Upper lobe of right lung (tissue), 1 donor: ENCODE measurements around the gene CSTPP1. TPM values are rescaled to one million over a fixed set of nuclear protein-coding genes. Genes with fewer than 3 reads are reported as not detected.
"Not testable (repeated sequence)": the region's sequence is repeated elsewhere in the genome, so short reads cannot be mapped to it uniquely, and the experiment has no call there.

Experiments used
- ATAC-seq: fragments of 200-7000 bp; cut with Tn5 transposase; one replicate; pipeline ENCODE4 v1.9.1; 2020; ENCODE audit warnings: mild to moderate bottlenecking, moderate library complexity
- DNase-seq: peaks from one replicate; pipeline ENCODE4 v3.0.0-alpha.2; 2020
- H3K27ac ChIP-seq: fragments of 200-600 bp; one replicate; pipeline ENCODE4 v1.8.0; 2022
- H3K27me3 ChIP-seq: fragments of 200-600 bp; one replicate; pipeline ENCODE4 v1.8.0; 2022; ENCODE audit warnings: mild to moderate bottlenecking
- H3K36me3 ChIP-seq: fragments of 200-600 bp; one replicate; pipeline ENCODE4 v1.8.0; 2022
- H3K4me1 ChIP-seq: fragments of 200-600 bp; one replicate; pipeline ENCODE4 v1.8.0; 2022
- H3K4me3 ChIP-seq: fragments of 200-600 bp; one replicate; pipeline ENCODE4 v1.8.0; 2022; ENCODE audit warnings: mild to moderate bottlenecking
- H3K9me3 ChIP-seq: fragments of 200-600 bp; one replicate; pipeline ENCODE4 v1.8.0; 2022
- CTCF ChIP-seq: fragments of 200-600 bp; IDR thresholded peaks from one replicate; pipeline ENCODE4 v1.8.0; 2022; ENCODE audit warnings: antibody characterized with exemption
- intact Hi-C: fragments of 100-400 bp; cut with DNase I; formaldehyde crosslinking; loops from one replicate; pipeline ENCODE4 v1.11.0; 2022
- microRNA-seq: library from miRNA; unstranded; fragments of <30 nt; microRNA quantifications from one replicate; pipeline ENCODE4 v1.2.0, GENCODE V29; 2020; ENCODE audit warnings: borderline microRNAs expressed
- total RNA-seq: library from RNA; stranded (reverse); fragmentation: NEBNext Ultra II Directional; extraction: Animal tissue kit (Norgen Biotek cat#: 25700); gene quantifications from one replicate; pipeline ENCODE4 v1.2.1, GENCODE V29; 2021
- donor health status: DM: no; HTN: yes; CAD: no; lungs with severe emphysema.

CSTPP1 gene
- total RNA-seq, 1 donor from 2014 or later, result 26.2 TPM

- H3K4me3 ChIP-seq, result no peak overlapping the region
- intact Hi-C loops, result no loop called here
- H3K4me1 ChIP-seq, result no peaks in the 10 kb centered on the region
- H3K9me3 ChIP-seq, result no peaks in the 10 kb centered on the region
- H3K36me3 ChIP-seq, result no peaks in the 10 kb centered on the region
- no peak overlapping the region for H3K27ac ChIP-seq
- DNase-seq (no peak), ATAC-seq (no peak)
- no peak for TF ChIP-seq CTCF
- no peaks in the 10 kb centered on the region for H3K27me3 ChIP-seq
These were observed 270.9 kb downstream of the CSTPP1 start for GRCh38 chr11:47207459-47207858.

GRCh38 chr11:47208008-47208552 lies 271.5 kb downstream of the CSTPP1 start:
- H3K27me3 ChIP-seq, ATAC-seq, H3K36me3 ChIP-seq, DNase-seq, H3K4me1 ChIP-seq, H3K27ac ChIP-seq, H3K4me3 ChIP-seq, H3K9me3 ChIP-seq, intact Hi-C loops: not testable (repeated sequence)

GRCh38 chr11:47208628-47209027 lies 272.1 kb downstream of the CSTPP1 start:
- TF ChIP-seq CTCF, result no peak
- H3K27ac ChIP-seq, result no peak overlapping the region
- DNase-seq (no peak), ATAC-seq (no peak)
- intact Hi-C loops, result no loop called here
- peaks cover 1% of the 10 kb centered on the region for H3K4me1 ChIP-seq
- no peak overlapping the region for H3K4me3 ChIP-seq
- no peaks in the 10 kb centered on the region for H3K27me3 ChIP-seq
- H3K9me3 ChIP-seq, result no peaks in the 10 kb centered on the region
- no peaks in the 10 kb centered on the region for H3K36me3 ChIP-seq

Small RNA genes lying within 50 kb of the gene (microRNA-seq; reads per million reads assigned to microRNA genes)
- not detected for gene MIR6745

Other genes starting within 250 kb of the CSTPP1 start
- 62.8 TPM for gene ARHGAP1, start 236.1 kb upstream of the CSTPP1 start, total RNA-seq
- 9.3 TPM for gene ZNF408, start 235.7 kb upstream of the CSTPP1 start, total RNA-seq
- not detected for gene F2, start 217.5 kb upstream of the CSTPP1 start, total RNA-seq
- gene CKAP5, start 90.5 kb upstream of the CSTPP1 start, total RNA-seq, result 56.3 TPM
- gene LRP4, start 18.2 kb upstream of the CSTPP1 start, total RNA-seq, result 14.0 TPM
- gene ARFGAP2, start 240.1 kb downstream of the CSTPP1 start, total RNA-seq, result 92.9 TPM
- gene PACSIN3, start 249.7 kb downstream of the CSTPP1 start, total RNA-seq, result 36.9 TPM